HEK293 (cell line): ENCODE measurements around the gene HSPG2.

Source experiments
- CTCF ChIA-PET: fragments of 350-600 bp; formaldehyde crosslinking; extraction: SDS; loops from one replicate; lab custom pipeline; 2021; ENCODE audit warnings: antibody characterized with exemption; lab: Yijun Ruan, JAX
- POLR2A ChIA-PET: fragments of 300-600 bp; formaldehyde crosslinking; extraction: SDS; loops from one replicate; lab custom pipeline; 2020; ENCODE audit warnings: antibody characterized with exemption, inconsistent platforms; lab: Yijun Ruan, JAX
- H3K27ac ChIP-seq: fragments of 200-500 bp; sonication (Bioruptor generic); 2 replicates; pipeline ENCODE4 v1.5.1; 2014; ENCODE audit warnings: low read depth, low read length, control low read depth, inconsistent platforms; ENCODE audit errors: extremely low read depth
- H3K36me3 ChIP-seq, 2 experiments: fragments of 200-500 bp in 1 of 2; sonication (Bioruptor generic) in 1 of 2; 1 replicate in 1 of 2; 2 replicates in 1 of 2; pipeline ENCODE4 v1.5.1; 2014 to 2017; ENCODE audit warnings: inconsistent platforms in 2 of 2, low read length in 2 of 2; ENCODE audit not compliant: control insufficient read depth in 2 of 2, insufficient read depth in 1 of 2
- H3K4me1 ChIP-seq: fragments of 200-500 bp; sonication (Bioruptor generic); 2 replicates; pipeline ENCODE4 v1.5.1; 2014; ENCODE audit warnings: mild to moderate bottlenecking, low read length, inconsistent platforms; ENCODE audit not compliant: control insufficient read depth, insufficient read depth
- H3K4me3 ChIP-seq: 2 replicates; pipeline ENCODE4 v1.5.1; 2011; ENCODE audit warnings: low read depth, mild to moderate bottlenecking, control low read depth, low read length, moderate library complexity
- H3K9me3 ChIP-seq: fragments of 200-500 bp; sonication (Bioruptor generic); 2 replicates; pipeline ENCODE4 v1.5.1; 2014; ENCODE audit warnings: low read depth, low read length, inconsistent platforms; ENCODE audit not compliant: control insufficient read depth, insufficient read depth
- GLIS2 ChIP-seq: fragments of 450-650 bp; formaldehyde crosslinking; IDR thresholded peaks from 2 replicates; pipeline ENCODE4 v1.5.1; 2016; ENCODE audit warnings: missing biosample characterization, missing genetic modification characterization
- OSR2 ChIP-seq: fragments of 450-650 bp; formaldehyde crosslinking; IDR thresholded peaks from 2 replicates; pipeline ENCODE4 v1.5.1; 2016; ENCODE audit warnings: missing biosample characterization, missing genetic modification characterization
- SCRT1 ChIP-seq: fragments of 450-650 bp; formaldehyde crosslinking; IDR thresholded peaks from 2 replicates; pipeline ENCODE4 v1.5.1; 2016; ENCODE audit warnings: missing biosample characterization, missing genetic modification characterization, borderline replicate concordance
- SCRT2 ChIP-seq: fragments of 450-650 bp; formaldehyde crosslinking; IDR thresholded peaks from 2 replicates; pipeline ENCODE4 v1.5.1; 2016; ENCODE audit warnings: missing biosample characterization, missing genetic modification characterization
- TCF7L2 ChIP-seq: IDR thresholded peaks from 2 replicates; pipeline ENCODE4 v1.6.1; 2011; ENCODE audit warnings: low read depth, mild to moderate bottlenecking, inconsistent platforms, low read length, moderate library complexity, borderline replicate concordance
- ZBTB20 ChIP-seq: fragments of 450-650 bp; formaldehyde crosslinking; IDR thresholded peaks from 2 replicates; pipeline ENCODE4 v1.5.1; 2016; ENCODE audit warnings: missing biosample characterization, missing genetic modification characterization
- ZBTB8A ChIP-seq: fragments of 450-650 bp; formaldehyde crosslinking; IDR thresholded peaks from 2 replicates; pipeline ENCODE4 v1.5.1; 2016; ENCODE audit warnings: missing biosample characterization, missing genetic modification characterization
- ZNF169 ChIP-seq: fragments of 450-650 bp; formaldehyde crosslinking; IDR thresholded peaks from 2 replicates; pipeline ENCODE4 v1.5.1; 2016; ENCODE audit warnings: missing biosample characterization, missing genetic modification characterization
- ZNF23 ChIP-seq: fragments of 450-650 bp; formaldehyde crosslinking; IDR thresholded peaks from 2 replicates; pipeline ENCODE4 v1.5.1; 2016; ENCODE audit warnings: missing biosample characterization, missing genetic modification characterization, borderline replicate concordance
- ZNF37A ChIP-seq: fragments of 450-650 bp; IDR thresholded peaks from 2 replicates; pipeline ENCODE4 v1.5.1; 2018; ENCODE audit warnings: missing biosample characterization, missing genetic modification characterization
- ZNF391 ChIP-seq: fragments of 450-650 bp; formaldehyde crosslinking; IDR thresholded peaks from 2 replicates; pipeline ENCODE4 v1.5.1; 2016; ENCODE audit warnings: low read depth, missing biosample characterization, missing genetic modification characterization, borderline replicate concordance
- ZNF404 ChIP-seq: fragments of 450-650 bp; formaldehyde crosslinking; IDR thresholded peaks from 2 replicates; pipeline ENCODE4 v1.5.1; 2017; ENCODE audit warnings: missing biosample characterization, missing genetic modification characterization
- ZNF529 ChIP-seq: fragments of 450-650 bp; formaldehyde crosslinking; IDR thresholded peaks from 2 replicates; pipeline ENCODE4 v1.5.1; 2017; ENCODE audit warnings: missing genetic modification characterization, missing biosample characterization; ENCODE audit not compliant: insufficient replicate concordance
- ZNF596 ChIP-seq: fragments of 450-650 bp; IDR thresholded peaks from 2 replicates; pipeline ENCODE4 v1.5.0; 2018; ENCODE audit warnings: missing biosample characterization, mild to moderate bottlenecking, missing genetic modification characterization, moderate library complexity
- ZNF654 ChIP-seq: fragments of 450-650 bp; formaldehyde crosslinking; IDR thresholded peaks from 2 replicates; pipeline ENCODE4 v1.5.1; 2016; ENCODE audit warnings: low read depth, missing biosample characterization, missing genetic modification characterization
- TF ChIP-seq, protein P1 (sequence below): fragments of 450-650 bp; formaldehyde crosslinking; IDR thresholded peaks from 2 replicates; pipeline ENCODE4 v1.5.1; 2016; ENCODE audit warnings: missing biosample characterization, missing genetic modification characterization
- TF ChIP-seq, protein P2 (sequence below): fragments of 450-650 bp; formaldehyde crosslinking; IDR thresholded peaks from 2 replicates; pipeline ENCODE4 v1.5.1; 2016; ENCODE audit warnings: missing biosample characterization, missing genetic modification characterization
- TF ChIP-seq, protein P3 (sequence below): fragments of 450-650 bp; formaldehyde crosslinking; IDR thresholded peaks from 2 replicates; pipeline ENCODE4 v1.5.1; 2016; ENCODE audit warnings: missing biosample characterization, missing genetic modification characterization

The HSPG2 gene

DNA sequence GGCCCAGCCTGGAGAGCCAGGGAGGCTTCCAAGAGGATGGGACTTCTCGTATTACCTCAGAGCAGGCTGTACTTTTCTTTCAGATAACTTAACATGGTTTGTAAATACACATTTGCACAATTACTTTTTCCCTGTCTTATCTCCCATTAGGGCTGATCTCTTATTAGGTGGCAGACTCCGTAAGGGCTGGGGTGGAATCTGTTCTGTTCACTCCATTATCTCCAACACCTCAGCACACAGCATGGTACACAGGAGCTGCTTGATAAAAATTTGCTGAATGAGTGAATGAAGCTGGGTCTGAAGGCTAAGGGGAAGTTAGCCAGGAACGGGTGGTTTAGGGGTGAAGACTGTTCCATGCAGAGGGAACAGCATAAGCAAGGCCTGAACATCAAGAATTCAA lies 76.1 kb downstream of the HSPG2 start:
- ChIA-PET POLR2A (no interaction called here), CTCF (no interaction called here)
- Histone ChIP-seq H3K27ac (no peak overlapping the region), H3K4me3 (no peak overlapping the region), H3K36me3 (peaks cover 0 to 63% of the 10 kb centered on the region in 2 experiments; a peak in 1 of 3 replicates), H3K9me3 (no peaks in the 10 kb centered on the region), H3K4me1 (no peaks in the 10 kb centered on the region)
- TF ChIP-seq ZNF529 (tag by site-specific recombination) = no peak
- TF ChIP-seq GLIS2 (tag by site-specific recombination) = no peak
- TF ChIP-seq SCRT2 = no peak
- TF ChIP-seq, protein P1, sequence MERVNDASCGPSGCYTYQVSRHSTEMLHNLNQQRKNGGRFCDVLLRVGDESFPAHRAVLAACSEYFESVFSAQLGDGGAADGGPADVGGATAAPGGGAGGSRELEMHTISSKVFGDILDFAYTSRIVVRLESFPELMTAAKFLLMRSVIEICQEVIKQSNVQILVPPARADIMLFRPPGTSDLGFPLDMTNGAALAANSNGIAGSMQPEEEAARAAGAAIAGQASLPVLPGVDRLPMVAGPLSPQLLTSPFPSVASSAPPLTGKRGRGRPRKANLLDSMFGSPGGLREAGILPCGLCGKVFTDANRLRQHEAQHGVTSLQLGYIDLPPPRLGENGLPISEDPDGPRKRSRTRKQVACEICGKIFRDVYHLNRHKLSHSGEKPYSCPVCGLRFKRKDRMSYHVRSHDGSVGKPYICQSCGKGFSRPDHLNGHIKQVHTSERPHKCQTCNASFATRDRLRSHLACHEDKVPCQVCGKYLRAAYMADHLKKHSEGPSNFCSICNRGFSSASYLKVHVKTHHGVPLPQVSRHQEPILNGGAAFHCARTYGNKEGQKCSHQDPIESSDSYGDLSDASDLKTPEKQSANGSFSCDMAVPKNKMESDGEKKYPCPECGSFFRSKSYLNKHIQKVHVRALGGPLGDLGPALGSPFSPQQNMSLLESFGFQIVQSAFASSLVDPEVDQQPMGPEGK (tag by site-specific recombination) = no peak
- TF ChIP-seq ZNF596 (tag by site-specific recombination) = no peak
- no peak for TF ChIP-seq ZNF23
- no peak for TF ChIP-seq TCF7L2
- no peak for TF ChIP-seq SCRT1 (tag by site-specific recombination)
- TF ChIP-seq ZNF391 (tag by site-specific recombination) = no peak
- no peak for TF ChIP-seq ZNF654 (tag by site-specific recombination)
- TF ChIP-seq OSR2 (tag by site-specific recombination) = no peak
- no peak for TF ChIP-seq ZNF37A (tag by site-specific recombination)
- TF ChIP-seq ZNF169 = no peak

DNA sequence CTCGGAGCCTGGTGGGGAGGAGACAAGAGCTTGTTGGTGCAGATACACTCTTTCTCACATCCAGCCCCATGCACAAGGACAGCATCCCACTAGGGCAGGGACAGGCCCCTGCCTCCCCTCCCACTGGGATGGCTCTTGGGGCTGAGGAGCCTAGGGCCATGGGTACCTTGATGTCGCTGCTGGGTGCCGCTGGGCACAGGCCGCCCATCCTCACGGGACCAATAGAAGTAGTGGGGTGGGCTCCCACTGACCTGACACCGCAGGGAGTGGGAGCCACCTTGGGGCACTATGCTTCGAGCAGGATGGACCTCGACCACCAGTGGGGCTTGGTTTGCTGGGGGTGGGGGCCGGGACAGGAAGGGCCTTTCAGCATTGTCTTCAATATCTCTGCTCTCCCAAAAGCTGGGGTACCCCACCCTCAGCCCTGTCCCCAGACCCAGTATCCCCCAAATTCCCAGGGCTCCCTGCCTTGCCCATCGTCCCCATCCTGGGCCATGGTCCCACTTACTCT lies 77.4 kb downstream of the HSPG2 start:
- CTCF ChIA-PET = no interaction called here
- POLR2A ChIA-PET = no interaction called here
- no peaks in the 10 kb centered on the region for H3K4me1 ChIP-seq
- TF ChIP-seq ZBTB20 (no peak), ZBTB8A (no peak), ZNF404 (tag by site-specific recombination) (no peak)
- TF ChIP-seq, protein P2, sequence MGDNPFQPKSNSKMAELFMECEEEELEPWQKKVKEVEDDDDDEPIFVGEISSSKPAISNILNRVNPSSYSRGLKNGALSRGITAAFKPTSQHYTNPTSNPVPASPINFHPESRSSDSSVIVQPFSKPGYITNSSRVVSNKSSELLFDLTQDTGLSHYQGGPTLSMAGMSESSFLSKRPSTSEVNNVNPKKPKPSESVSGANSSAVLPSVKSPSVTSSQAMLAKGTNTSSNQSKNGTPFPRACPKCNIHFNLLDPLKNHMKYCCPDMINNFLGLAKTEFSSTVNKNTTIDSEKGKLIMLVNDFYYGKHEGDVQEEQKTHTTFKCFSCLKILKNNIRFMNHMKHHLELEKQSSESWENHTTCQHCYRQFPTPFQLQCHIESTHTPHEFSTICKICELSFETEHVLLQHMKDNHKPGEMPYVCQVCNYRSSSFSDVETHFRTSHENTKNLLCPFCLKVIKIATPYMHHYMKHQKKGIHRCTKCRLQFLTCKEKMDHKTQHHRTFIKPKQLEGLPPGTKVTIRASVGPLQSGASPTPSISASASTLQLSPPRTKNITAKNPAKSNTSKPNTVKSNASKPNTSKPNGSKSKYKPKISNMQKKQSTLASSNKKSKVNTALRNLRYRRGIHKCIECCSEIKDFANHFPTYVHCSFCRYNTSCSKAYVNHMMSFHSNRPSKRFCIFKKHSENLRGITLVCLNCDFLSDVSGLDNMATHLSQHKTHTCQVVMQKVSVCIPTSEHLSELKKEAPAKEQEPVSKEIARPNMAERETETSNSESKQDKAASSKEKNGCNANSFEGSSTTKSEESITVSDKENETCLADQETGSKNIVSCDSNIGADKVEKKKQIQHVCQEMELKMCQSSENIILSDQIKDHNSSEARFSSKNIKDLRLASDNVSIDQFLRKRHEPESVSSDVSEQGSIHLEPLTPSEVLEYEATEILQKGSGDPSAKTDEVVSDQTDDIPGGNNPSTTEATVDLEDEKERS = no peak
- TF ChIP-seq, protein P3, sequence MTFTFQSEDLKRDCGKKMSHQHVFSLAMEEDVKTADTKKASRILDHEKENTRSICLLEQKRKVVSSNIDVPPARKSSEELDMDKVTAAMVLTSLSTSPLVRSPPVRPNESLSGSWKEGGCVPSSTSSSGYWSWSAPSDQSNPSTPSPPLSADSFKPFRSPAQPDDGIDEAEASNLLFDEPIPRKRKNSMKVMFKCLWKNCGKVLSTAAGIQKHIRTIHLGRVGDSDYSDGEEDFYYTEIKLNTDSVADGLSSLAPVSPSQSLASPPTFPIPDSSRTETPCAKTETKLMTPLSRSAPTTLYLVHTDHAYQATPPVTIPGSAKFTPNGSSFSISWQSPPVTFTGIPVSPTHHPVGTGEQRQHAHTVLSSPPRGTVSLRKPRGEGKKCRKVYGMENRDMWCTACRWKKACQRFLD (tag by site-specific recombination) = no peak
- peaks cover 0 to 68% of the 10 kb centered on the region in 2 experiments; a peak in 1 of 3 replicates for H3K36me3 ChIP-seq
- no peak overlapping the region for H3K4me3 ChIP-seq
- no peaks in the 10 kb centered on the region for H3K9me3 ChIP-seq
- no peak overlapping the region for H3K27ac ChIP-seq
